ENCODE results near the gene EMC9. TPM values are rescaled to one million over a fixed set of nuclear protein-coding genes. Genes with fewer than 3 reads are reported as not detected.

Gene EMC9
- total RNA-seq, result 10 to 100 TPM; 15.9 to 18.9 (median 17.4) TPM

DNA sequence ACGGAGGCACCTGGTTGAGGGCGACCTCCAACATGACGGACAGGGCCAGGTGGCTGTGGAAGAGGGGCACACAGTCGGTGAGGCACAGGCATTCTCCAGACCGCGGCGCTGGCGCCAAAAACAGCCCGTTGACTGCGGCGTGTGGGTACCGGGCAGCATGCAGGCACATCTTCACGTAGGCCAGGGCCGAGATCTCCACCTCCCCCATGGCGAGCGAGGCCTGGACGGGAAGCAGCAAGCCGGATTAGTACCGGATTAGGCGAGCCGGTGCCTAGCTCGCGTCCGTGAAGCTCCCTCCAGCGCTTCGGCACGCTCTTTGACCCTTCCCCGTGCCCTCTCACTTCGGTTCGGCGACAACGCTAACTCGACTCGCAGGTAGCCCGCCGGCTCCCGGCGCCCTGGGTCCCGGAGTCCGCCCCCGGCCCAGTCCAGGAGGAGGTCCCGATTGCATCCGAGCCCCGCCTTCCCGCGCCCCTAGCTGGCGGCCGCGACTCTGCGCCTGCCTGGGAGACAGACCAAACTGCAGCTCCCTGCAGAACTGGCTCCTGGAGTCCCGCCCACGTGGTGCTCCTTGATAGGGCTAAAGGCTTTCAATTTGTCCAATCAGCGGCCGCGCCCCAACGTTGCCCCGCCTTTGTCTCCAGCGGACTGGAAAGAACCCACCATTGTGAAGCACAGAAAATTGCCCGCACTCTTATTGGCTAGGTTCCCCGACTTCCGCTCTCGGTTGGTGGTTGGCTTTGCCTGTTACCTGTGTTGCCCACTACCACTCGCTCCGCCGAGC is at the start of gene EMC9:
TSS of gene EMC9 (minus strand) at position 495 of the 784 bp plus-strand sequence. CDS start at position 208, 287 bp downstream.
- DNase-seq (peak; percentile 99), ATAC-seq (peak; percentile 88 to 90)
- peak within 1 kb of the TSS; percentile 93 for H3K4me3 Mint-ChIP-seq
- H3K9me3 Mint-ChIP-seq, result no peaks in the 10 kb centered on the region
- H3K36me3 Mint-ChIP-seq (ENCODE audit: insufficient read depth), result peaks cover 46% of the 10 kb centered on the region
- H3K27me3 Mint-ChIP-seq (ENCODE audit: low read depth), result no peaks in the 10 kb centered on the region
- peaks cover 78% of the 10 kb centered on the region for H3K4me1 Mint-ChIP-seq (ENCODE audit: low read depth)

DNA sequence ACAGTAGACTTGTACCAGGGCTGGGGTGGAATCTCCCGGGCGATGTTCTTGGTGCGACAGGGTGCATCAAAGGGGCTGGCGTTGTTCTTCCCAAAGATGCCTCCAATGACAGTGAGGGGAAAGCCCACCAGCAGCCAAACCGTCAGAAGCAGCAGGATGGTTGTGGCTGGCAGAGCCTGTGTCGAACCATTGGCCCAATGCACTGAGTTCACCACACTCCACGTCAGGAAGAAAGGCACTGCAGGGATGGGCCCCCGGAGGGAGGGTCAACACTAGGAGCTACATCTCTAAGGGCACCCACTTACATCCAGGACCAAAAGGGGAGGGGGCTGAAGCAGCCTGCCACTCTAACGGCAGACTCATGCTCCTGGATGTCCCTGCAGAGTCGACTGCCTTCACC is 49.0 kb upstream of the EMC9 start:
- Mint-ChIP-seq H3K4me3 (no peak overlapping the region), H3K36me3 (ENCODE audit: insufficient read depth) (peaks cover 29% of the 10 kb centered on the region), H3K4me1 (ENCODE audit: low read depth) (peaks cover 51% of the 10 kb centered on the region), H3K27me3 (ENCODE audit: low read depth) (no peaks in the 10 kb centered on the region), H3K9me3 (no peaks in the 10 kb centered on the region)
- ATAC-seq (no peak), DNase-seq (no peak)

DNA sequence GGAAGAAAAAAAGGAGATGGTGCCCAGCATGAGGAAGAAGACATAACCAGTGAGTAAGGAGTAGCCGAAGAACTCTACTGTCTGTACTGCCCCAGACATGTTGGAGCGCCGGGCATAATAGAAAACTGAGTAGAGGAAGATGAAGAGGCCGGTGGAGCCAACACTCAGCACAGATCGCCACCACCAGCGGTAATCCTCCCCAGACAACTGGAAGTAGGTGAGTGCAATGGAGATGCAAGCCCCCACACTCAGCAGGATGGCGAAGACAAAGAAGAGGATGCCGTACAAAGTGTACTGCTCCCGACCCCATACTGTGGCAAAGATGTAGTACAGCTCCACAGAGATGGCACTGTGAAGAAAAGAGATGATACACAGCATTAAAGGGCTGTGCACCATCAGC is 48.1 kb upstream of the EMC9 start:
- ATAC-seq, result no peak
- peaks cover 32% of the 10 kb centered on the region for H3K36me3 Mint-ChIP-seq (ENCODE audit: insufficient read depth)
- no peaks in the 10 kb centered on the region for H3K27me3 Mint-ChIP-seq (ENCODE audit: low read depth)
- H3K4me3 Mint-ChIP-seq, result no peak overlapping the region
- H3K4me1 Mint-ChIP-seq (ENCODE audit: low read depth), result peaks cover 46% of the 10 kb centered on the region
- H3K9me3 Mint-ChIP-seq, result no peaks in the 10 kb centered on the region
- no peak for DNase-seq

GRCh38 chr14:24189059-24189375 is 47.6 kb upstream of the EMC9 start:
- Mint-ChIP-seq H3K27me3 (ENCODE audit: low read depth) (no peaks in the 10 kb centered on the region), H3K9me3 (no peaks in the 10 kb centered on the region), H3K36me3 (ENCODE audit: insufficient read depth) (peaks cover 32% of the 10 kb centered on the region), H3K4me1 (ENCODE audit: low read depth) (peaks cover 42% of the 10 kb centered on the region), H3K4me3 (peak overlapping the region; percentile 94)
- ATAC-seq (no peak), DNase-seq (no peak)

GRCh38 chr14:24188251-24189058 is 47.1 kb upstream of the EMC9 start, which contains the start of gene IPO4:
Gene IPO4 (minus strand): TSS chr14:24188816. CDS start chr14:24188787, 29 bp downstream.
- Mint-ChIP-seq H3K4me1 (ENCODE audit: low read depth) (peaks cover 40% of the 10 kb centered on the region), H3K27me3 (ENCODE audit: low read depth) (no peaks in the 10 kb centered on the region), H3K4me3 (peak within 1 kb of the TSS; percentile 94), H3K36me3 (ENCODE audit: insufficient read depth) (peaks cover 34% of the 10 kb centered on the region), H3K9me3 (no peaks in the 10 kb centered on the region)
- DNase-seq (peak; percentile 94), ATAC-seq (peak; percentile 93 to 94)

DNA sequence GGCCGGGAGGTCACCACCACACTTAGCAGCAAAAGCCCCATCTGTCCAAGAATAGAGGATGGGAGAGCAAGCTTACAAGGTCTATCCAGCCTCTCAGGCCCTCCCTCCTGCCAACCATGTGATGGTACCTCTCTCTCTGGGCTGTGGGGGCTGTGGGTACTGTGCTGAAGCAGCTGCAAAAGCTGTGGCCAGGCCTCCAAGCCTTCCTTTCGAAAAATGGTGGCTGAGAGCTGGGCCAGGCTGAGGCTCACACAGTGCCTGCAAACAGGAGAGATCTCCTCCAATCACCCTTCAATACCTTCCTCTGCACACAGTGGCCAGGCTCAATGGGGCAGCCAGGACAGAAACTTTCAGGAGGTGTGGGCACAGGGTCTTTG is 46.1 kb upstream of the EMC9 start:
- Mint-ChIP-seq H3K4me1 (ENCODE audit: low read depth) (peaks cover 34% of the 10 kb centered on the region), H3K36me3 (ENCODE audit: insufficient read depth) (peaks cover 36% of the 10 kb centered on the region), H3K9me3 (no peaks in the 10 kb centered on the region), H3K27me3 (ENCODE audit: low read depth) (no peaks in the 10 kb centered on the region), H3K4me3 (peak overlapping the region; percentile 94)
- no peak for ATAC-seq
- DNase-seq, result no peak

- Mint-ChIP-seq H3K4me1 (ENCODE audit: low read depth) (peaks cover 29% of the 10 kb centered on the region), H3K36me3 (ENCODE audit: insufficient read depth) (peaks cover 35% of the 10 kb centered on the region), H3K27me3 (ENCODE audit: low read depth) (no peaks in the 10 kb centered on the region), H3K9me3 (no peaks in the 10 kb centered on the region), H3K4me3 (peak overlapping the region; percentile 94)
- no peak for ATAC-seq
- no peak for DNase-seq
Observed at GRCh38 chr14:24186831-24187538, 45.6 kb upstream of the EMC9 start.

DNA sequence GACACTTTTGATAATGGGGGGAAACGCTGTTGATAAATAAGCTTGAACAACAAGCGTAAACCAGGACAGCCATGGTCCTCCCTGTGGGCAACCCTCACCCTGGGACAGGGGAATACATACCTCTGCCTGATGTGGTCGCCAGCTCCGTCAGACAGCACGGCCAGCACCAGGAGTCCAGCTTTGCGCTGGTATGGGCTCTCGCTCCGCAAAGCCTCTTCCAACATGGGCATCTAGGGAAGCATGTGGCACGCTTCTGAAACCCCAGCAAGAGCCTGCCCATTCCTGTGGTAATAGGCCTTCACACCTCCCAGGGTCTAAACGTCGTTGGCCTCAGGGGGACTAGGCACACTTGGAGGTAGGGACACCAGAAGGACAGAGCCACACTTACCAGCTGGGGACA is 44.4 kb upstream of the EMC9 start:
- Mint-ChIP-seq H3K4me3 (no peak overlapping the region), H3K4me1 (ENCODE audit: low read depth) (peaks cover 26% of the 10 kb centered on the region), H3K9me3 (no peaks in the 10 kb centered on the region), H3K36me3 (ENCODE audit: insufficient read depth) (peaks cover 36% of the 10 kb centered on the region), H3K27me3 (ENCODE audit: low read depth) (no peaks in the 10 kb centered on the region)
- no peak for DNase-seq
- no peak for ATAC-seq

- H3K4me1 Mint-ChIP-seq (ENCODE audit: low read depth), result peaks cover 25% of the 10 kb centered on the region
- DNase-seq, result no peak
- ATAC-seq, result no peak
- no peak overlapping the region for H3K4me3 Mint-ChIP-seq
- no peaks in the 10 kb centered on the region for H3K27me3 Mint-ChIP-seq (ENCODE audit: low read depth)
- H3K9me3 Mint-ChIP-seq, result no peaks in the 10 kb centered on the region
- H3K36me3 Mint-ChIP-seq (ENCODE audit: insufficient read depth), result peaks cover 37% of the 10 kb centered on the region
Observed at GRCh38 chr14:24185026-24185425, 43.6 kb upstream of the EMC9 start.

GRCh38 chr14:24184104-24184970 is 42.9 kb upstream of the EMC9 start:
- Mint-ChIP-seq H3K27me3 (ENCODE audit: low read depth) (no peaks in the 10 kb centered on the region), H3K4me3 (no peak overlapping the region), H3K36me3 (ENCODE audit: insufficient read depth) (peaks cover 38% of the 10 kb centered on the region), H3K9me3 (no peaks in the 10 kb centered on the region), H3K4me1 (ENCODE audit: low read depth) (peaks cover 22% of the 10 kb centered on the region)
- ATAC-seq (no peak), DNase-seq (no peak)

DNA sequence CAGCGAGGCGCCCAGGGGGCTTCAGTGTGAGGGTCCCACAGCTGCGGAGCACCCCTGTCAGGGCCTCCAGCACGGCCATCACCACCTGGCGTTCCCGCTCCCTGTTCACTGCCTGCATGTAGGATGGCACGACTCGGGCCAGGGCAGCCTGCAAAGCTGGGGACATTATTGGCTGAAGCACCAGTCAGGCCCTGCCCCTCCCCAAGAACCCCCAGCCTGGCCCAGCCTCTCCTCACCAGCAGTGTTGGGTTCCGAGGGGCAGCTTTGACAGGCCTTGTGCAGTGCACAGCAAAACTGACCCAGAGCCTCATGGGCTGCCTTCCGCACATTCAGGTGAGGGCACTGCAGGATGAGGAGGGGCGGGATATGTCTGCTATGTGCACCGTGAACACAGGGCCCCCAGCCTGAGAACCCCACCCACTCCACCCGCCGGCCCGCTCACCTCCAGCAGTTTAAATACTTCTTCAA is 41.7 kb upstream of the EMC9 start:
- no peak for ATAC-seq
- H3K36me3 Mint-ChIP-seq (ENCODE audit: insufficient read depth), result peaks cover 38% of the 10 kb centered on the region

DNA sequence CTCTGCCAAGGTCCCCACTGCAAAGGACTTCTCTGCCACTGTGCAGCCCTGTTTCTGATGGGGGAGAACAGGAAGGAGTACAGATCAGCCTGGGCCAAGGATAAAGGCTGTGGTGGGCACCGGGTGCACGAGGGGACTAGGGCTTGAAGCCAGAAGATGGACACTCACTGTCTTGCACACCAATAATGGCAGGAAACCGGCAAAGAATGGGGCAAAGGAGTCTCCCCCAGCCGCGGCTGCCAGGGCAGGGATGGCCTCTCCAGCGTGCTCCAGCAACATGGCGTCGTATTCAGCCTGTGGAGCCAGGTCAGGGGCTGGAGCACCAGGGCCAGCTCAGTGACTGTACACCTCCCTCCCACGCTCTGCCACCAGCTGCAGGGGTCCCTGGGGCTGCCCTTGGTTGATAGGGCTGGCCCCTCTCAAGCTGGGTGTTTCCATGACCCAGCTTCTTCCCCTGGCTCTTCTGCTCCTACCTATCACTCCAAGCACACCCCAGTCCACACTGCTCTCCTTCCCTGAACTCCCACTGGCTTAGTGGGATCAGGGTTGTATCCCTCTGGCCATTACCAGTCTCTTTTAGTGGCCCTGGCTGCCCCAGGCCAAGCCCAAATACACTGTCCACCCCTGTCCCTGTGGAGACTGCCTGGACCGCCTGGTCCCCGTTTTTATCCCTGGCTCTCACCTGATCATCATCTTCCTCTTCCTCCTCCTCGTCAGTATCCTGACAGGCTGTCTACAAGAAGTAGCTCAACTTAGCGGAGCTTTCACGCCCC is 40.9 kb upstream of the EMC9 start:
- no peaks in the 10 kb centered on the region for H3K9me3 Mint-ChIP-seq
- DNase-seq, result no peak
- H3K4me3 Mint-ChIP-seq, result no peak overlapping the region
- no peaks in the 10 kb centered on the region for H3K27me3 Mint-ChIP-seq (ENCODE audit: low read depth)
- peaks cover 6% of the 10 kb centered on the region for H3K4me1 Mint-ChIP-seq (ENCODE audit: low read depth)
- peak in 1 of 2 donors; percentile 6 for ATAC-seq
- H3K36me3 Mint-ChIP-seq (ENCODE audit: insufficient read depth), result peaks cover 38% of the 10 kb centered on the region

More for the DNA sequence above, 41.7 kb upstream of the EMC9 start:
- no peaks in the 10 kb centered on the region for H3K27me3 Mint-ChIP-seq (ENCODE audit: low read depth)
- no peak overlapping the region for H3K4me3 Mint-ChIP-seq
- peaks cover 12% of the 10 kb centered on the region for H3K4me1 Mint-ChIP-seq (ENCODE audit: low read depth)
- no peaks in the 10 kb centered on the region for H3K9me3 Mint-ChIP-seq
- no peak for DNase-seq
